Stimulated activated CD8-positive, alpha-beta memory T cell treated with anti-CD3 and anti-CD28 coated beads, Interleukin-4, amount 100 ng/mL, for 1 hour (primary cell): Measurements from ENCODE around the gene OPRL1.
A peak's percentile ranks its signal among the peaks of the same experiment; 100 is the strongest.

Experiments
- DNase-seq, 2 donors: peaks; one replicate each; pipeline ENCODE4 v3.0.0-alpha.2; 2020; ENCODE audit warnings: low read depth in 2 of 2, low spot score in 1 of 2

The OPRL1 gene

GRCh38 chr20:64080013-64080812, at the start of gene OPRL1:
TSS of gene OPRL1 (plus strand) at chr20:64080082. CDS start at chr20:64092721, 12,639 bp downstream.
- no peak for DNase-seq

- DNase-seq: no peak
These were observed 49.3 kb upstream of the OPRL1 start for GRCh38 chr20:64030371-64031134.

- no peak for DNase-seq
These were observed 48.0 kb upstream of the OPRL1 start for GRCh38 chr20:64031822-64032314.

- DNase-seq: no peak
These were observed 46.9 kb upstream of the OPRL1 start for GRCh38 chr20:64032706-64033624.

DNA sequence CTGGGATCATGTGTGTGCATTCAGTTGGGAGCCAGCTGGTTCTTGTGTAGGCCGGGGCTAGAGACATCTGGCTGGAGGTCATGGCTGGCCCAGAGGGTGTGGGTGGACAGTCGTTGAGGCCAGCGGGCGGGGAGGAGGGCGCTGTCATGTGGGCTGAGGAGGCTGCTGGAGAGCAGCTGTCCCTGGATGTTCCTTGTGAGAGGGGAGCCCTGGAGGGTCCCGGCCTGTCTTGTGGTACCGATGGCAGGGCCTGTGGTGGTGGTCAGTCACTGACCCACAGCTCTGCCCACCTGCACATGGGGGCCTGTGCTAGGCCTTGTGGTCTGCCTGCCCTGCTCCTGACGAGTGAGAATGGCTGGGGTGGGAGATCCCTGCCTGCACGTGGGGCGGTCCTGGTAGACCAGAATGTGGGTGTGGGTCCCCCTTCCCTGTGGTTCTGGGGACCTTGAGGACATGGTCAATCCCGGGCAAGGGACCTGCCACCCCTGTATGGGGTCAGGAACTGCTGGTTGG, 45.8 kb upstream of the OPRL1 start:
- no peak for DNase-seq

GRCh38 chr20:64035066-64035932, 44.6 kb upstream of the OPRL1 start:
- no peak for DNase-seq

GRCh38 chr20:64035933-64036345, 43.9 kb upstream of the OPRL1 start, which contains the start of gene C20orf204:
TSS of gene C20orf204 (plus strand) at chr20:64036182. CDS start at chr20:64036324, 142 bp downstream.
- DNase-seq: no peak

GRCh38 chr20:64036346-64037198, 43.3 kb upstream of the OPRL1 start:
- DNase-seq: no peak

DNA sequence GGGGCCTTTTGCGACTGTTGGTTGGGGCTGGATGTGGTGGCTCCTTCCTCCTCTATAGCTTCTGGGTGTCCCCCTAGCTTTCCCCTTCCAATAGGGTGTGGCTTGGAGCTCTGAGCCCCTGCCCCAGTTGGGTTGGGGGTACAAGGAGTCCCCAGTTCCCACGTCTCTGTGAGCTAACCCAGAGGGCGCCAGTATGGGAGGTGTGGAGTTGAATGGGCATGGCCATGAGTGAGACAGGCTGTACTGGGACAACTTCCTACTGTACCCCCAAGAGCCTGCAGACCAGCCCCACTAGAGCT, 42.7 kb upstream of the OPRL1 start:
- DNase-seq: no peak

- no peak for DNase-seq
These were observed 42.2 kb upstream of the OPRL1 start for GRCh38 chr20:64037498-64038213.

- DNase-seq: no peak
These were observed 41.7 kb upstream of the OPRL1 start for GRCh38 chr20:64038224-64038564.

- peak; percentile 30 to 50 for DNase-seq
These were observed 41.2 kb upstream of the OPRL1 start for GRCh38 chr20:64038565-64039292.

GRCh38 chr20:64039293-64040160, 40.4 kb upstream of the OPRL1 start:
- DNase-seq: no peak

DNA sequence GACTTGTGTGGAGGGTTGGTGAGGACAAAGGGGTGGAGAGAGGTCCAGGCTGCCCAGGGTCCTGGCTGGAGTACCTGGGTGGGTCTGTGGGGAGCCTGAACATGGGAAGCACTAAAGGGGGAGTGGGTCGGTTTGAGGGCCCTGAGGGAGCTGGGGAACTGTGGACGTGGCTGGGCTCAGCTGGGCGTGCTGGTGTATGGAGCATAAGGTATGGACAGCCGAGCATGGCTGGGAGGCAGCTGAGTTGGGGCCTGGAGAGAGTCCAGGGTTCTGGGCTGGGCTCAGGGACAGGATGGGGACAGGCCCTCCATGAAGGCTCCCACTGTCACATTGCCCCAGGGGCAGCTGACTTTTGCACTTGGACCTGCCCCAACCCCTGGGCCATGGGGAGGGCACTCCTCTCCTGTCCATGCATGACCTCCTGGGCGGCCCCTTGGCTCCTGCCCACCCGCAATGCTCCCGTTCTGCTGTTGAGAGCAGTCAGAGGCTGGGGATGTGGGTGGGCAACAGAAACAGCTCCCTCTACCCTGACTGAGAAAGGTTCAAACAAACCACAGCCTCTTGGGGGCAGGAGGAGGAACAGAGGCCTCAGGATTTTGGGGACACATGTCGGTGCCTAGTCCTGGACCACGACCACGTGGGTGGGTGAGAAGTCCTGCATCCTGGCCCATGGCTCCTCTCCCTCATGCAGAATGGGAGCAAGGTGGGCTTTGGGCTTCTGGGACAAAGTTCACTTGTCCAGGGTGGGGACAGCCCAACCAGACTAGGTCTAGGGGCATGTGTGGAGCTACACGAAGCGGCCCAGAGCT, 39.4 kb upstream of the OPRL1 start:
- no peak for DNase-seq

GRCh38 chr20:64041040-64041780, 38.7 kb upstream of the OPRL1 start:
- DNase-seq: no peak

DNA sequence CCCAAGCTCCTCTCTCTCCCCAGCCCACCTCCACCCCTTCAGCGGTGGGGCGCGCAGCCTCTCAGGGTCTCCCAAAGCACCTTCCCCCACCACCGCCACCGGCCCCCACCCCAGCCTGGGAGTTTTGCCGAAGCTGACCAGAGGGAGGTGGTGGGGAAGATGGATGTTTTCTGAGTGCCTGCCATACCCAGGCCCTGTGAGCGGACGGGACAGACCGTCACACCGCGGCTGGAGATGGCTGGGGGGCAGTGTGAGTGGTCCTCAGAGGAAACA, 38.2 kb upstream of the OPRL1 start:
- DNase-seq: no peak
